ENCODE results near the gene ZC3H10. TPM values are rescaled to one million over a fixed set of nuclear protein-coding genes. Genes with fewer than 3 reads are reported as not detected.
A peak's percentile ranks its signal among the peaks of the same experiment; 100 is the strongest.

Gene ZC3H10
- total and polyA plus RNA-seq, 2 of the 4 experiments (the other 2 are of a cell fraction), result 1.5 to 3.6 TPM

GRCh38 chr12:56172839-56173238, 54.8 kb downstream of the ZC3H10 start:
- no peak overlapping the region for H2BK5ac ChIP-seq (ENCODE audit: low read depth, low read length, poor library complexity, severe bottlenecking)
- dilution Hi-C loops (cut with HindIII; ENCODE audit: low sequenced_read_pairs, unreplicated experiment), result no loop called here
- POLR2A ChIA-PET (ENCODE audit: unreplicated experiment), result no interaction called here

More at GRCh38 chr12:56172839-56173238, 54.8 kb downstream of the ZC3H10 start:
- H2BK20ac ChIP-seq (ENCODE audit: low read depth, low read length), result no peak overlapping the region
- no peaks in the 10 kb centered on the region for H3K27me3 ChIP-seq (ENCODE audit: control insufficient read depth, insufficient read depth, low read length)
- WGBS, 2 experiments (ENCODE audit: extremely low coverage in 2 of 2, insufficient read length in 1 of 2), result 100% methylated on average over 3 of the region's 7 CpGs; no CpG with 5 or more reads in 1 of the 2 experiments
- no peak overlapping the region for H2AK5ac ChIP-seq (ENCODE audit: low read depth, low read length)
- no peaks in the 10 kb centered on the region for H3K4me1 ChIP-seq (ENCODE audit: control insufficient read depth, insufficient read depth, low read length)
- H2BK15ac ChIP-seq (ENCODE audit: low read depth, low read length), result no peak overlapping the region
- no peak overlapping the region for H3K23ac ChIP-seq (ENCODE audit: low read depth, low read length)
- H3K14ac ChIP-seq (replicated peaks; ENCODE audit: low read depth, low read length), result no peak overlapping the region
- H3K36me3 ChIP-seq (ENCODE audit: control insufficient read depth, insufficient read depth, low read length), result peaks cover 68% of the 10 kb centered on the region
- no TSS peak for BruUV-seq (replicated peaks)
- H3K27ac ChIP-seq (ENCODE audit: insufficient read depth, low read length), result no peak overlapping the region
- H3K79me1 ChIP-seq (ENCODE audit: low read depth in 1 of 2, low read length in 2 of 2), result peaks cover 5 to 6% of the 10 kb centered on the region in 2 experiments
- in situ Hi-C loops (cut with MboI; ENCODE audit: low sequenced_read_pairs), result no loop called here
- H3K9ac ChIP-seq (ENCODE audit: low read depth, low read length), result no peak overlapping the region
- no peak overlapping the region for H3K4me3 ChIP-seq (ENCODE audit: insufficient read depth, low read depth, low read length)
- no peak overlapping the region for H3K18ac ChIP-seq (ENCODE audit: low read depth, low read length)
- no peak overlapping the region for H3K4ac ChIP-seq (ENCODE audit: low read depth, low read length)
- no peak overlapping the region for H2BK120ac ChIP-seq (ENCODE audit: low read depth, low read length)
- CTCF ChIA-PET, result no interaction called here
- TF ChIP-seq MXI1 (IDR thresholded peaks at IDR 0.05; ENCODE audit: borderline replicate concordance, low read depth, low read length), result no peak
- no peak for TF ChIP-seq FOS (IDR thresholded peaks at IDR 0.05; ENCODE audit: low read depth, low read length)
- TF ChIP-seq USF2 (IDR thresholded peaks at IDR 0.05; ENCODE audit: low read depth, low read length), result no peak
- no peak for TF ChIP-seq MAZ (IDR thresholded peaks at IDR 0.05; ENCODE audit: borderline replicate concordance, low read depth, low read length)
- no peak for TF ChIP-seq SMC3 (IDR thresholded peaks at IDR 0.05; ENCODE audit: low read depth, low read length)
- no peak for TF ChIP-seq RCOR1 (IDR thresholded peaks at IDR 0.05; ENCODE audit: insufficient replicate concordance, low read length)
- no peak for TF ChIP-seq POLR2A (IDR thresholded peaks at IDR 0.05; ENCODE audit: low read depth, low read length)
- TF ChIP-seq RFX5 (IDR thresholded peaks at IDR 0.05; ENCODE audit: low read depth, low read length), result no peak
- TF ChIP-seq CEBPB (IDR thresholded peaks at IDR 0.05; ENCODE audit: low read depth, low read length), result no peak
- TF ChIP-seq NFE2L2 (IDR thresholded peaks at IDR 0.05; ENCODE audit: low read depth, low read length), result no peak
- no peak for TF ChIP-seq BHLHE40 (IDR thresholded peaks at IDR 0.05; ENCODE audit: low read depth, low read length)
- no peak for TF ChIP-seq ELK1 (IDR thresholded peaks at IDR 0.05; ENCODE audit: borderline replicate concordance, low read depth, low read length)
- no peak for TF ChIP-seq CHD1 (IDR thresholded peaks at IDR 0.05; ENCODE audit: low read depth, low read length)
- TF ChIP-seq MAFK (IDR thresholded peaks at IDR 0.05; ENCODE audit: low read depth, low read length), result no peak
- TF ChIP-seq CTCF (conservative IDR thresholded peaks at IDR 0.05; ENCODE audit: low read depth, low read length), result no peak
- no peak for TF ChIP-seq RAD21 (IDR thresholded peaks at IDR 0.05; ENCODE audit: low read length)
- no peak overlapping the region for H4K8ac ChIP-seq (ENCODE audit: low read depth in 2 of 2, low read length in 2 of 2)
- H3K56ac ChIP-seq (ENCODE audit: extremely low read depth, insufficient read depth, low read length), result no peak overlapping the region
- no peak overlapping the region for H3K4me2 ChIP-seq (ENCODE audit: low read depth, low read length)
- no peak overlapping the region for H4K5ac ChIP-seq (ENCODE audit: low read depth, low read length)
- no peak overlapping the region for H4K91ac ChIP-seq (ENCODE audit: insufficient read depth, low read depth, low read length)
- intact Hi-C loops (cut with micrococcal nuclease), result no loop called here
- H4K20me1 ChIP-seq (ENCODE audit: insufficient read depth, low read length), result no peaks in the 10 kb centered on the region; the same call in 1 of the 2 replicates
- no peaks in the 10 kb centered on the region for H3K9me3 ChIP-seq (ENCODE audit: control insufficient read depth, insufficient read depth, low read length)
- H2AFZ ChIP-seq (replicated peaks; ENCODE audit: low read length, poor library complexity), result no peak overlapping the region
- H3K9me1 ChIP-seq (ENCODE audit: insufficient read depth, low read length), result no peaks in the 10 kb centered on the region; the same call in 1 of the 2 replicates
- ATAC-seq (ENCODE audit: low read depth) (no peak), DNase-seq (no peak)
- peak overlapping the region; percentile 13 for H2AK9ac ChIP-seq (replicated peaks; ENCODE audit: low read depth, low read length, poor library complexity)

Measured in IMR-90 (cell line).